Stimulated activated CD8-positive, alpha-beta memory T cell treated with anti-CD3 and anti-CD28 coated beads, Interleukin-15, amount 100 ng/mL, for 1 hour (primary cell): ENCODE data around the gene FZD2.
"Not testable (repeated sequence)": the region's sequence is repeated elsewhere in the genome, so short reads cannot be mapped to it uniquely, and the experiment has no call there.

ENCODE experiments used
- DNase-seq: peaks from one replicate; pipeline ENCODE4 v3.0.0-alpha.2; 2020; ENCODE audit warnings: low read depth

FZD2 gene

DNA sequence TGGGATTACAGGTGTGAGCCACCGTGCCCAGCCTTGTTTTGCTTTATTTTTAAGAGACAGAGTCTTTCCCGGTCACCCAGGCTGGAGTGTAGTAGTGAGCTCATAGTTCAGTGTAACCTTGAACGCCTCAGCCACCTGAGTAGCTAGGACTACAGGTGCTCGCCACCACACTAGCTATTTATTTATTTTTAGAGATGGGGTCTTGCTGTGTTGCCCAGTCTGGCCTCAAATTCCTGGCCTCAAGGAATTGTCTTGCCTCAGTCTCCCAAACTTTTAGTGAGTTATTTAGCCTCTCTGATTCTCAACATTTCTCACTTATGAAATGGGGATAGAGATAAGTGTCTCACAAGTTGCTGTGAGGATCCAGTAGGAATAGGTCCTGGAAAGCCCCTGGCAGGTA lies 21.7 kb downstream of the FZD2 start:
- DNase-seq: no peak

DNA sequence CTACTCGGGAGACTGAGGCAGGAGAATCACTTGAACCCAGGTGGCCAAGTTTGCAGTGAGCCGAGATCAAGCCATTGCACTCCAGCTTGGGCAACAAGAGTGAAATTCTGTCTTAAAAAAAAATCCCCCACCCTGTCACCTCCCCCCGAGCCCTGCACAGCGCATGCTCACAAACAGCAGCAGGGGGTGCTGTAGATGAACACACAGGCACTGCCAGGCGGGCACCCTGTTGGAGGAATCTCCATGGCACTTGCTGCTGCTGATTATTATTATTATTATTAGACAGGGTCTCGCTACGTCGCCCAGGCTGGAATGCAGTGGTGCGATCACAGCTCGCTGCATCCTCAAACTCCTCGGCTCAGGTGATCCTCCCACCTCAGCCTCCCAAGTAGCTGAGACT lies 24.6 kb downstream of the FZD2 start:
- no peak for DNase-seq

GRCh38 chr17:44584443-44584842 lies 27.2 kb downstream of the FZD2 start:
- no peak for DNase-seq

DNA sequence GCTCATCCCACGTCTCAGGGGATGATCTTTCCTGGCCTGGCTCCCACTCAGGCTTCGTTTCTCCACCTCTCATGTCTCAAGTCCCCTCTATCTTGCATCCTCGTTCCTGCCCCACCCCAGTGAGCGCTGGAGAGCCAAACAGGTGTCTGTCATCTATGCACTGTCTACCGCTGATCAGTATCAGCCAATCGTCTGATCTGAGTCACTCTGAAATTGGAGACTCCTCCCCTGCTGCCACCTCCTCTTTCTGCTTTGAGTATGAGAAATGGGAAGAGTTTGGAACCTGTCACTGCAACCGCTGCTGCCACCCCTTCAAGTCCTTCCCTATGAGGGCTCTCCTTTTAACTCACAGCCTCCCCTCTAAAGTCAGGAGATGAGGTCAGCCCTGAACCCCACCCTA lies 28.0 kb downstream of the FZD2 start:
- no peak for DNase-seq

DNA sequence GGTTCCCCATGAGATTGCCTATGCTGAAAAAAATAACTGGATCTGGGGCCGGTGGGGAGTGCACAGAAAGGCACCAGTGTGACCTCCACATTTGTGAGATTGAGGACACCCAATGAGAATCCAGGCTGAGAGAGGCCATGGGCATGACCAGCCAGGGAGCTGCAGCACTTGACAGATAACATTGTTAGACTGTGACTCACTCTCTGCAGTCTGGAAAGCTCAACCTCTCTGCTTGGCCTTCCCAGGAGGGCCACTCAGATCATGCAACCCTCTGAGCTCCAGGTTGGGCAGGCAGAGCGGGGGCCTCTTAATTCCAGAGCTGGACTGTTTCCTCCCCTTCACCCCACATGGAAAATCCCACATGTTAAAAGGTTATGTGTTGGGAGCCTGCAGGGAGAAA lies 30.1 kb downstream of the FZD2 start:
- no peak for DNase-seq

DNA sequence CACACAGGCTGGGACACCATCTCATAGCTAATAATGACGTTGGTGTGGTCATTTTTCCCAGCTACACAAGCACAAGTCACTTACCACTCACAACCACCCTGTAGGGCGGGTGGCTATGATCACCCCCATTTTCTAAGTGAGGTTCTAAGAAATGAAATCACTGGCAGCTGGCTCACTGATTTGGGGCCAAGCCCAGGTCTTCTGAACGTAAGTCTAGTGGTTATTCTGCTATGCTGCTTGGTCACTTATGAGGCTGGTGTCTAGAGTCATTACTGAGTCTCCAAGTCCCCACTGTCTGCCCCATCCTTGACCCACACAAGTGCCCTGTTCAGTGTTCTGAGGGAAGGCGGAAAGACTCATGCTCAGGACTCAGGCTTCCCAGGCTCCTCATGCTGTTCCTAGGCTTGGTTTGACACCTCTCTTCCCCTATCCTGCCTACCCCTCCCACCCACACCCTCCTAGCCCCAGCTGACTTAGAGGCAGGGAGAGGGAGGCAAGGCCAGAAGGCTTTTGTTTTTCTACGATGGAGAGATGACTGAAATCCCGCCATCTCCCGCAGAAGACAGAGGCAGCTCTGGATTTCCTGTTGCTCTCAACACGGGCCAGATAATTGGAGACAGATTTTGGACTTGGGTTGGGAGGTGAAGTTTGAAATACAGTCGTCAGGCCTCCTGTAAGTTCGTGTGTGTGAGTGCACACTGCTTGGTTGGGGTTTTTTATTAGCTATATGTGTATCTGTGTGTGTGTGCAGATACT lies 32.2 kb downstream of the FZD2 start:
- no peak for DNase-seq

- DNase-seq: not testable (repeated sequence)
Measured at GRCh38 chr17:44590072-44590462, 32.8 kb downstream of the FZD2 start.

- not testable (repeated sequence) for DNase-seq
Measured at GRCh38 chr17:44590762-44591161, 33.5 kb downstream of the FZD2 start.

DNA sequence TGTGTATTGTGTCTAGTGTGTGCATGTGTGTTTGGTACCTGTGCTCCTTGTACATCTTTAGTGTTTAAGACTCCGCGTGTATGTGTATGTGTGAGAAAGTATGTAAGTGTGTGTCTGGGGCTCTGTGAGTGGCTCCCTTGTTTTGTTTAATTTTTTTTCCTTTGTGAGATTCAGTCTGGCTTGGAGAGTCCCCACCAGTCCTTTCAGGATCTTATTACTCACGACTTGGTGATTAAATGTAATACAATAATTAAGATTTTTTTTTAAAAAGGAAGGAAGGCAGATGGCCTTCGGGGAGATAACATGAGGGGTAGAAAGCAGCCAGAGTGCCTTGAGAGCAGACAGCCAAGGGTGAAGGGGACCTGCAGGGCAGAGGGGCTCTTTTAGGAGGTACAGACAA lies 33.9 kb downstream of the FZD2 start:
- no peak for DNase-seq

GRCh38 chr17:44593156-44593555 lies 35.9 kb downstream of the FZD2 start:
- DNase-seq: no peak

DNA sequence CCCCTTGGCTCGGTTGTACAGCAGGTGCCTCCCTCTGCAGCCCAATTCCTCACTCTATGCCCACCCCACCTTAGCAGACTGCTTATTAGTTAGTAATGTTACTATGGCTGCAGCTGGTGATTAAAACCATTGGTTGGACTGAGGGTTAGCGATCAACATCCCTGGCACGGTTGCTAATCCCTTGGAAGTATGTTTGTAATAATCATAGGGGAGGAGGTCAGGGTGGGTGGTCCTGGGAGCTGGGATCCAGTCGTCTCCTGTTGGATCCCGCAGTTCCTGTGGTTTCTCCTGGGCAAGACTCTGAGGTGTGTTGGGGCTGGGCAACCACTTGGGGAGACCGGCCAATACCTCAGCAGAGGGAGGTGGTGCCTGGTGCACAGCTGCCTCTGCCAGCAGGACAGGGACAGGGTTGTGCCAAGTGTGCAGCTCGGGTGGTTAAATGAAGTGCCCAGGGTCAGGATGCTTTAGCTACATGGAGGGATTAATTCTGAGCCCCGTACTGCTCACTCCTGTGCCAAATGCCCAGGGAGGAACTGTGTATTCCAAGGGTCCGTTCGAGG lies 38.0 kb downstream of the FZD2 start:
- DNase-seq: no peak

DNA sequence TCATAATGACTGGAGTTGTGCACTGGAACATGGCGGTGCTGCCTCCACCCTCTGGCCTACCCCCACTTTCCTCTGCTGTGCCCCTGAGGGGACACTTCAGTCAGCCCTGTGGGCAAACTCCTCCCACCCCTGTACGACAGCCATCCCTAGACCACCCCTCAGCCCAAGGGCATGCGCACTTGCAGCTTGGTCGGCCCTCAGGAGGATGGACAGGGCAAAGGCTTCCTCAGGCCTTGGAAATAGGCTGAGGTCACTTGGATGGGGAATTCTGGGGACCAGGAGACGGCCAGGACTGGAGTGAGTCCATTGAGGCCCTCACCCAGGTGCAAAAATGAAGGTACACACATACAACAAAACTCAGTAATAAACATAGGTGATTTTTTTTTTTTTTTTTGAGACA lies 41.0 kb downstream of the FZD2 start:
- DNase-seq: no peak

DNA sequence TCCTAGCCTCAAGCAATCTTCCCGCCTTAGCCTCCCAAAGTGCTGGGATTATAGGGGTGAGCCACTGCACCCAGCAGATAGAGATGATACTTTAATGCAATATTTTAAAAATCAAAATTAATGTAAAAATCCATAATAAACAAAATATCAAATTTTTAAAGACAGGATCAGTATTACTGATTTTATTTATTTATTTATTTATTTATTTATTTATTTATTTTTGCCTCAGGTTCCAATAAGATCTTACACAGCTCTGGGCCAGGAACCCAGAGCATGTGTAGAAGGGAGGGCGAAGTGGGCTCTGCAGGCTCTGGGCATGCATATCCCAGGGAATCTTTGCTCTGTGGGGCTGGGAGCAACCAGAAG lies 41.6 kb downstream of the FZD2 start:
- no peak for DNase-seq

- no peak for DNase-seq
Measured at GRCh38 chr17:44599298-44600175, 42.3 kb downstream of the FZD2 start.

DNA sequence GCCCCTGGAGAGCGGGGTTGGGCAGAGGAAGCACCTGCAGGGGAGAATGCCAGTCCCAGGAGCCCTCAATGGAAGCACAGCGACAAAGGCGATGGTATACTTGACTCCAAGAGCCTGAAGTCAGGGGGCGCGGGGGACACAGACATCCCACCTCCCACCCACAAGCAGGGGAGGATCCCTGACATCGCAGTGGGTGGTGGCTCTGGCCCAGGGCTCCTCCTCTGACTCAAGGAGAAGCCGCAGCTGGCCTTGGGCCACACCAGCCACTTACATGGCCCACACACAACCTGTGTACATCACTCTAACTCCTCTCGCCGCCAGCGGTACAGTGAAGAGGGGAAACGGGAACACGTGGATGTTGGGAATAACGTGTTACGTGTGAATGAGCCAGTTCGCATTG lies 44.3 kb downstream of the FZD2 start:
- no peak for DNase-seq

DNA sequence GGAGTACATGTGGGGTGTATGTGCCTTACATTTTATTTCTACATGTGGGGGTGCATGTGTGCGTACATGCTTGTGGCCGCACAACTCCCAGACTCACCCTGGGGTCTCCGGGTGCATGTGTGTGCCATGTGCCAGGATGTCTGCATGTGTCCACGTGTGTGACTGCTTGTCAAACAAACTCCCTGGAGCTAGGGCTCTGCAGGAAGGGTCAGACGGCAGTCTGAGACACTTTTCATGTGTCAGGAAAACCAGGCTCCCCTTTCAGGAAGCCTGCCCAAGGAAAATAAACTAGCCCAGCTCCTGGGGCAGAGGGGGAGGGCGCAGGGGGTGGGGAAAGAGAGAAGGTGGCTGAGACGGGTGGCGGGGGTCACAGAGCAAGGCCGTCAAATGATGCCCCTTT lies 44.7 kb downstream of the FZD2 start:
- DNase-seq: no peak

- no peak for DNase-seq
Measured at GRCh38 chr17:44602390-44602789, 45.1 kb downstream of the FZD2 start.

GRCh38 chr17:44602970-44603369 lies 45.7 kb downstream of the FZD2 start:
- DNase-seq: no peak

DNA sequence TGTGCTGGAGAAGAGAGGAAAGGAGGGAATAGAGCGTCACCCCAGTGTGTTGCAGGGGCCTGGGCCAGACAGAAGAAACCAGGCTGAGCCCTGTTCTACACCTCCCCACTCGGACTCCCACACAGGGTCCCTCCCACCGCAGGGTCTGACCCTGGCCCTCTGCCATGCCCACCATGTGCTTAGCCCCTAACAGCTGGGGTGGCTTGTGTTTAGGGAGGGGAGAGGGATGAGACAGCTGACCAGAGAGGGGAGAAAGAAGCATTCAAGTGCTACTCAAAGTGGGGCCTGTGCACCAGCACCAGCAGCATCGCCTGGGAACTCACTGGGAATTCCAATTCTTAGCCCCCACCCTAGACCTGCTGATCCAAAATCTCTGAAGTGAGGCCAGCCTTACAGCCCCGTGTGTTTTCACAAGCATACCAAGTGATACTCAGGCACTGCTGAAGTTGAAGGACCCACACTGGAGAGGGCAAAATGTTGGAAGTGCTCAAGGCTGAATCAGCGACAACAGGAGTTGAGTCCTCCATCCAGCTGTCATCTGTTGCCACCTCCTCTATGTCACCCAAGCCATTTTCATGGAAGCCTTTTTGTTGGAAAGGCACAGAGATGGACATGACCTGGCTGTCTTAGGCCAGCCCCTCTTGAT lies 47.0 kb downstream of the FZD2 start:
- DNase-seq: no peak

DNA sequence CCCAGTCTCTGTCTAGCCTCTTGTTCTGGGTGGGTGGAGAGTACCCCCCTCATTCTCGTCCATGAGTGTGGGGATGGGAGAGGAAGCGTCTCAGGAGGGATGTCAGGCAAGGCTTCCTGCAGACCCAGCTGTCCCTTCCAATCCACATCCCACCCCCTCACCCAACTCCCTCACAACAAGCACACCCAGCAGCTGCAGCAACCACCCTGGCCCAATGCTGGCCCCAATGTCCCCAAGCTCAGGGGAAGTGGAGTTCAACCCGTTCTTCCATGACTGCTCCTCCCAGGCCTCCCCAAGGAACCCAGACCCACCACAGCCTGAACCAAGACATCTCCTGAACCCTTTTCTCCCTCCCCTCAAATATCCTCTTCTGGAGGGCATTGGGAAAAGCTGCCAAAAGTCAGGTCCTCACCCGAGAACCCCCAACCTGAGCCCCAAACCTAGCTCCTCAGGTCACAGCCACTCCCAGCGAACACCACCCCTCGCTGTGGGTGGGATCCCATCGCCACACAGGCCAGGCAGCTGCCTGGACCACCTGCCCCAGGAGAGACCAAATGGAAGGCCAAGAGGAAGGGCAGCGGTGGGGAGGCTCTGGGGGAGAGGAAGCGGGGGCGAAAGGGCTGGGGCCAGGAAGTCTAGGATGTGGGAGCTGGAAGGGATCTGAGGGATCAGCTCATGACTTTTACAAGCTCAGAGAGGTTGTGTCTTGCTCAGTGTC lies 47.6 kb downstream of the FZD2 start:
- DNase-seq: no peak

DNA sequence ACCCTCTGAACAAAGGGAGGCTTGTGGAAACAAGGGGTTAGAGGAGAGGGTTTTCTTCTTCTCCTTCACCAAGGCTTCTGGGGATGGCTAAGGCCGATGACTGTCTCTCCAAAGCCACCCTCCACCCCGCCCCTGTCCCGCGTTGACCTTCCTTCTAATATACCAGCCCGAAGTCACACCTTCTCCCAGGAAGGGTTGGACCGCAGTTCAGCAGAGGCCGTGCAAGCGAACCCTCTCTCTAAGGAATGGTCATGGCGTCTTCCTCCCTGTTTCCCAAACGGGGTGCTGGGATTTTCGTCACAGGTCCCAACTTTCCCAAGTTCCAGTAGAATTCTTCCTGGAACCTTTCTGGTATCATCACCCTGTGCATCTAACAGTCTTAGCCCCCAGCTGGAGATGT lies 49.4 kb downstream of the FZD2 start:
- no peak for DNase-seq
